Naive thymus-derived CD8-positive, alpha-beta T cell (primary cell): ENCODE results near the gene TIMM22. TPM values are rescaled to one million over a fixed set of nuclear protein-coding genes. Genes with fewer than 3 reads are reported as not detected.
"Not testable (repeated sequence)": the region's sequence is repeated elsewhere in the genome, so short reads cannot be mapped to it uniquely, and the experiment has no call there.

Experiments used
- ATAC-seq, 2 donors: fragments of 150-1000 bp; cut with Tn5 transposase in 1 of 2; sonication (Bioruptor Pico), chemical (Tn5 transposase) in 1 of 2; 1 replicate in 1 of 2; 2 replicates in 1 of 2; pipeline ENCODE4 v1.10.0; 2021; ENCODE audit warnings: mild to moderate bottlenecking in 2 of 2, moderate library complexity in 2 of 2
- POLR2A ChIA-PET: fragments of 350-600 bp; sonication (Branson Sonifier 250); formaldehyde crosslinking; loops from one replicate; lab custom pipeline; 2021; ENCODE audit warnings: antibody characterized with exemption; lab: Charles Lee
- DNase-seq, 10 donors: peaks; one replicate each; pipeline versions ENCODE4 v3.0.0 to v3.0.0-alpha.2; 2020 to 2022
- H3K27ac Mint-ChIP-seq, 10 donors: one replicate each; pipeline ENCODE4 v1.8.0; 2020 to 2022; ENCODE audit warnings: mild to moderate bottlenecking in 10 of 10, mixed read lengths in 10 of 10, moderate library complexity in 4 of 10, inconsistent platforms in 1 of 10
- H3K27me3 Mint-ChIP-seq, 5 donors: one replicate each; pipeline ENCODE4 v1.8.0; 2021 to 2022; ENCODE audit warnings: mixed read lengths in 5 of 5
- H3K36me3 Mint-ChIP-seq, 3 donors: one replicate each; pipeline ENCODE4 v1.8.0; 2020 to 2022; ENCODE audit warnings: mixed read lengths in 3 of 3, mild to moderate bottlenecking in 2 of 3, inconsistent platforms in 1 of 3
- H3K4me1 Mint-ChIP-seq, 4 donors: one replicate each; pipeline ENCODE4 v1.8.0; 2021 to 2022; ENCODE audit warnings: mixed read lengths in 4 of 4
- H3K4me3 Mint-ChIP-seq, 10 donors: one replicate each; pipeline ENCODE4 v1.8.0; 2020 to 2022; ENCODE audit warnings: mild to moderate bottlenecking in 10 of 10, mixed read lengths in 10 of 10, moderate library complexity in 6 of 10, inconsistent platforms in 1 of 10
- H3K9me3 Mint-ChIP-seq, 9 donors: one replicate each; pipeline ENCODE4 v1.8.0; 2020 to 2022; ENCODE audit warnings: mixed read lengths in 9 of 9, mild to moderate bottlenecking in 3 of 9, inconsistent platforms in 1 of 9, moderate library complexity in 1 of 9
- polyA plus RNA-seq, 3 donors: library from polyadenylated mRNA; unstranded; fragments of 300-500 nt; fragmentation: Illumina TruSeq; gene quantifications; one replicate each; pipeline ENCODE4 v1.2.3, GENCODE V29; 2021
- total RNA-seq, 8 experiments: library from RNA in 2 of 8; stranded (reverse) in 2 of 8; gene quantifications; one replicate each; pipeline ENCODE4 v1.2.3 and lab custom pipeline; 2021 to 2026

Gene TIMM22
- total and polyA plus RNA-seq, 5 experiments from 2014 or later = 14.5 to 25.2 (median 20.8) TPM

- H3K9me3 Mint-ChIP-seq = no peaks in the 10 kb centered on the region
- ATAC-seq (no peak), DNase-seq (no peak)
- H3K4me1 Mint-ChIP-seq = no peaks in the 10 kb centered on the region
- no peak overlapping the region for H3K4me3 Mint-ChIP-seq
- no peak overlapping the region for H3K27ac Mint-ChIP-seq
- peaks cover 6 to 35% (median 19%) of the 10 kb centered on the region in 5 donors for H3K27me3 Mint-ChIP-seq
- H3K36me3 Mint-ChIP-seq = no peaks in the 10 kb centered on the region
- POLR2A ChIA-PET = no interaction called here
Measured at GRCh38 chr17:962670-963069, 34.3 kb upstream of the TIMM22 start.

- H3K27ac Mint-ChIP-seq = no peak overlapping the region
- DNase-seq (no peak), ATAC-seq (no peak)
- peaks cover 12 to 42% (median 35%) of the 10 kb centered on the region in 5 donors for H3K27me3 Mint-ChIP-seq
- peaks cover 0 to 3% (median 1%) of the 10 kb centered on the region in 4 donors for H3K4me1 Mint-ChIP-seq
- POLR2A ChIA-PET = interaction anchor here (0.6 kb wide), 1 partner anchor 127 kb away, joined by 3 read pairs; no protein-coding TSS in a partner anchor
- H3K36me3 Mint-ChIP-seq = no peaks in the 10 kb centered on the region
- no peak overlapping the region for H3K4me3 Mint-ChIP-seq
- no peaks in the 10 kb centered on the region for H3K9me3 Mint-ChIP-seq
Measured at GRCh38 chr17:964876-965275, 32.1 kb upstream of the TIMM22 start.

GRCh38 chr17:965311-965989 lies 31.5 kb upstream of the TIMM22 start:
- DNase-seq (no peak), ATAC-seq (no peak)
- no peaks in the 10 kb centered on the region for H3K9me3 Mint-ChIP-seq
- H3K27ac Mint-ChIP-seq = no peak overlapping the region
- POLR2A ChIA-PET = no interaction called here
- H3K4me1 Mint-ChIP-seq = peaks cover 0 to 5% (median 2%) of the 10 kb centered on the region in 4 donors
- no peak overlapping the region for H3K4me3 Mint-ChIP-seq
- H3K27me3 Mint-ChIP-seq = peaks cover 15 to 46% (median 37%) of the 10 kb centered on the region in 5 donors
- no peaks in the 10 kb centered on the region for H3K36me3 Mint-ChIP-seq

GRCh38 chr17:967122-967521 lies 29.8 kb upstream of the TIMM22 start:
- POLR2A ChIA-PET = no interaction called here
- H3K27me3 Mint-ChIP-seq = peaks cover 16 to 55% (median 36%) of the 10 kb centered on the region in 5 donors

GRCh38 chr17:968812-969730 lies 27.9 kb upstream of the TIMM22 start:
- H3K27me3 Mint-ChIP-seq = peaks cover 16 to 67% (median 43%) of the 10 kb centered on the region in 5 donors
- no peak for DNase-seq
- POLR2A ChIA-PET = no interaction called here
- peaks cover 0 to 5% (median 2%) of the 10 kb centered on the region in 4 donors for H3K4me1 Mint-ChIP-seq
- no peaks in the 10 kb centered on the region for H3K36me3 Mint-ChIP-seq
- H3K9me3 Mint-ChIP-seq = no peaks in the 10 kb centered on the region
- ATAC-seq = no peak
- peak overlapping the region in 1 of 10 donors; percentile 24 for H3K27ac Mint-ChIP-seq
- H3K4me3 Mint-ChIP-seq = no peak overlapping the region

More at GRCh38 chr17:967122-967521, 29.8 kb upstream of the TIMM22 start:
- Mint-ChIP-seq H3K27ac (peak overlapping the region in 1 of 10 donors; percentile 71), H3K4me1 (peaks cover 0 to 5% (median 2%) of the 10 kb centered on the region in 4 donors), H3K36me3 (no peaks in the 10 kb centered on the region), H3K4me3 (no peak overlapping the region), H3K9me3 (no peaks in the 10 kb centered on the region)
- no peak for DNase-seq
- ATAC-seq = no peak

GRCh38 chr17:969811-970355 lies 27.0 kb upstream of the TIMM22 start:
- H3K4me3 Mint-ChIP-seq = no peak overlapping the region
- DNase-seq (no peak), ATAC-seq (no peak)
- peaks cover 0 to 5% (median 2%) of the 10 kb centered on the region in 4 donors for H3K4me1 Mint-ChIP-seq
- H3K9me3 Mint-ChIP-seq = no peaks in the 10 kb centered on the region
- POLR2A ChIA-PET = no interaction called here
- peaks cover 18 to 70% (median 41%) of the 10 kb centered on the region in 5 donors for H3K27me3 Mint-ChIP-seq
- H3K36me3 Mint-ChIP-seq = no peaks in the 10 kb centered on the region
- H3K27ac Mint-ChIP-seq = no peak overlapping the region

GRCh38 chr17:970364-970763 lies 26.6 kb upstream of the TIMM22 start:
- no peak overlapping the region for H3K4me3 Mint-ChIP-seq
- no peak for DNase-seq
- peak overlapping the region in 1 of 10 donors; percentile 2 for H3K27ac Mint-ChIP-seq
- H3K36me3 Mint-ChIP-seq = no peaks in the 10 kb centered on the region
- H3K4me1 Mint-ChIP-seq = peaks cover 0 to 5% (median 2%) of the 10 kb centered on the region in 4 donors
- POLR2A ChIA-PET = no interaction called here
- ATAC-seq = no peak
- H3K27me3 Mint-ChIP-seq = peaks cover 20 to 73% (median 44%) of the 10 kb centered on the region in 5 donors
- no peaks in the 10 kb centered on the region for H3K9me3 Mint-ChIP-seq

GRCh38 chr17:971861-972260 lies 25.1 kb upstream of the TIMM22 start:
- H3K27me3 Mint-ChIP-seq = peaks cover 28 to 75% (median 55%) of the 10 kb centered on the region in 5 donors
- H3K4me1 Mint-ChIP-seq, ATAC-seq, H3K36me3 Mint-ChIP-seq, H3K27ac Mint-ChIP-seq, H3K9me3 Mint-ChIP-seq, H3K4me3 Mint-ChIP-seq, DNase-seq, POLR2A ChIA-PET: not testable (repeated sequence)

- peaks cover 26 to 77% (median 59%) of the 10 kb centered on the region in 5 donors for H3K27me3 Mint-ChIP-seq
- no peak overlapping the region for H3K4me3 Mint-ChIP-seq
- POLR2A ChIA-PET = interaction anchor here (0.6 kb wide), 1 partner anchor 175 kb away, joined by 6 read pairs; no protein-coding TSS in a partner anchor
- H3K27ac Mint-ChIP-seq = no peak overlapping the region
- no peaks in the 10 kb centered on the region for H3K9me3 Mint-ChIP-seq
- peaks cover under 1 to 10% (median 4%) of the 10 kb centered on the region in 4 donors for H3K4me1 Mint-ChIP-seq
- DNase-seq (no peak), ATAC-seq (no peak)
- no peaks in the 10 kb centered on the region for H3K36me3 Mint-ChIP-seq
Measured at GRCh38 chr17:973053-973452, 23.9 kb upstream of the TIMM22 start.

GRCh38 chr17:974778-975177 lies 22.2 kb upstream of the TIMM22 start:
- H3K4me3 Mint-ChIP-seq, H3K9me3 Mint-ChIP-seq, H3K27ac Mint-ChIP-seq, DNase-seq, POLR2A ChIA-PET, H3K36me3 Mint-ChIP-seq, ATAC-seq: not testable (repeated sequence)
- peaks cover 4 to 11% (median 7%) of the 10 kb centered on the region in 4 donors for H3K4me1 Mint-ChIP-seq
- peaks cover 23 to 70% (median 47%) of the 10 kb centered on the region in 5 donors for H3K27me3 Mint-ChIP-seq

GRCh38 chr17:975371-975915 lies 21.5 kb upstream of the TIMM22 start:
- DNase-seq (no peak), ATAC-seq (no peak)
- POLR2A ChIA-PET = no interaction called here
- Mint-ChIP-seq H3K27ac (no peak overlapping the region), H3K9me3 (no peaks in the 10 kb centered on the region), H3K4me1 (peaks cover 4 to 13% (median 8%) of the 10 kb centered on the region in 4 donors), H3K36me3 (no peaks in the 10 kb centered on the region), H3K4me3 (no peak overlapping the region), H3K27me3 (peaks cover 23 to 63% (median 43%) of the 10 kb centered on the region in 5 donors)

GRCh38 chr17:976312-976711 lies 20.6 kb upstream of the TIMM22 start:
- POLR2A ChIA-PET = no interaction called here
- no peaks in the 10 kb centered on the region for H3K36me3 Mint-ChIP-seq
- H3K27ac Mint-ChIP-seq = no peak overlapping the region
- peaks cover 23 to 56% (median 43%) of the 10 kb centered on the region in 5 donors for H3K27me3 Mint-ChIP-seq
- no peaks in the 10 kb centered on the region for H3K9me3 Mint-ChIP-seq
- H3K4me3 Mint-ChIP-seq = peak overlapping the region in 1 of 10 donors; percentile 20
- no peak for DNase-seq
- no peak for ATAC-seq
- peaks cover 9 to 20% (median 15%) of the 10 kb centered on the region in 4 donors for H3K4me1 Mint-ChIP-seq
